Bronchial epithelial cell (primary cell): ENCODE measurements around the gene RSPH1. TPM values are rescaled to one million over a fixed set of nuclear protein-coding genes. Genes with fewer than 3 reads are reported as not detected.

ENCODE experiments used
- DNase-seq: peaks from one replicate; pipeline ENCODE4 v3.0.0-alpha.2; 2010; ENCODE audit warnings: low read depth
- FAIRE-seq: peaks from 2 replicates; lab custom pipeline; 2011; peaks lifted over from hg19 to GRCh38; lab: Jason Lieb, UNC
- H3K27me3 ChIP-seq: 2 replicates; pipeline ENCODE4 v1.5.1; 2011; ENCODE audit warnings: low read length; ENCODE audit not compliant: control insufficient read depth, insufficient read depth
- H3K36me3 ChIP-seq: 2 replicates; pipeline ENCODE4 v1.5.1; 2011; ENCODE audit warnings: low read length; ENCODE audit not compliant: control insufficient read depth, insufficient read depth
- H3K4me3 ChIP-seq: 2 replicates; pipeline ENCODE4 v1.5.1; 2011; ENCODE audit warnings: mild to moderate bottlenecking, low read depth, low read length, control low read depth
- CTCF ChIP-seq: IDR thresholded peaks from 2 replicates; pipeline ENCODE4 v1.5.1; 2011; ENCODE audit warnings: mild to moderate bottlenecking, moderate library complexity, low read length, control low read depth, inconsistent platforms; ENCODE audit not compliant: insufficient read depth, severe bottlenecking
- total RNA-seq: library from RNA; depleted of rRNA; stranded (reverse); fragments of >200 nt; gene quantifications from 2 replicates; pipeline ENCODE4 v1.2.1, GENCODE V29; 2014

The RSPH1 gene
- total RNA-seq, 1 donor from 2014 or later, result under 0.01 TPM

GRCh38 chr21:42465008-42465802 is 30.8 kb downstream of the RSPH1 start:
- no peaks in the 10 kb centered on the region for H3K36me3 ChIP-seq
- no peaks in the 10 kb centered on the region for H3K27me3 ChIP-seq
- FAIRE-seq (no peak), DNase-seq (peak; percentile 43)
- no peak for TF ChIP-seq CTCF
- no peak overlapping the region for H3K4me3 ChIP-seq

DNA sequence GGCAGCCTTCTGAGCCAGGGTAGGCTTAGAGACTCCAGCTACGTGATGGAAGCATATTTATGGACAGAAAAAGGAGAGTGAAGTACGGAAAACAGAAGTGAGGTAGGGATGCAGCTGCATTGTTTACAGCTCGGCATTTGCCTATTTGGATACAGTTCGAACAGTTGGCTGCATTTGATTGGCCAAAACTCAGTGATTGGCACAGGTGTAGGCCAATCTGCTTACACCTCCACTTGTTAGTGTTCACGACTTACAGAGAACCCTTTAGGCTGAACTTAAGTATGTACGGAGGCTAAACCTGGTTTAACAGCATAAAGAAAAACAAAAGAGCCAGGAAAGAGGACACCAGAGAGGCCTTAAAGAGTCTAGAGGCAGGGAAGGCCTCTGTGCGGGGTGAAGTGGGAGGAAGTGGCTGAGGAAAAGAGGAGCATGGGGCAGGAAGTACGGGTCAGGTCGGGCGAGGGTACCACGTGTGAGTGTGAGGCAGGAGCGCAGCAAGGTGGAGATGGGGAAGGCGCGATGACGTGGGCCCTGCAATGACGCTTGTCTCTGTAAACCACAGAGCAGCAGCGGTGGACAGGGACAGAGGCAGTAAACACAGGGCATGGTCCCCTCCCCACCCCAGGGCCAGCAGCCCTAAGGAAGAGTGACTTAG is 32.0 kb downstream of the RSPH1 start:
- peak; percentile 46 for DNase-seq
- no peak overlapping the region for H3K4me3 ChIP-seq
- no peaks in the 10 kb centered on the region for H3K36me3 ChIP-seq
- H3K27me3 ChIP-seq, result no peaks in the 10 kb centered on the region
- no peak for TF ChIP-seq CTCF
- FAIRE-seq, result no peak

GRCh38 chr21:42461881-42462877 is 33.8 kb downstream of the RSPH1 start:
- Histone ChIP-seq H3K4me3 (no peak overlapping the region), H3K36me3 (no peaks in the 10 kb centered on the region), H3K27me3 (no peaks in the 10 kb centered on the region)
- TF ChIP-seq CTCF, result no peak
- no peak for FAIRE-seq
- DNase-seq, result no peak

- no peaks in the 10 kb centered on the region for H3K27me3 ChIP-seq
- TF ChIP-seq CTCF, result no peak
- no peak overlapping the region for H3K4me3 ChIP-seq
- DNase-seq (no peak), FAIRE-seq (no peak)
- H3K36me3 ChIP-seq, result no peaks in the 10 kb centered on the region
These were observed 34.9 kb downstream of the RSPH1 start for GRCh38 chr21:42461185-42461520.

DNA sequence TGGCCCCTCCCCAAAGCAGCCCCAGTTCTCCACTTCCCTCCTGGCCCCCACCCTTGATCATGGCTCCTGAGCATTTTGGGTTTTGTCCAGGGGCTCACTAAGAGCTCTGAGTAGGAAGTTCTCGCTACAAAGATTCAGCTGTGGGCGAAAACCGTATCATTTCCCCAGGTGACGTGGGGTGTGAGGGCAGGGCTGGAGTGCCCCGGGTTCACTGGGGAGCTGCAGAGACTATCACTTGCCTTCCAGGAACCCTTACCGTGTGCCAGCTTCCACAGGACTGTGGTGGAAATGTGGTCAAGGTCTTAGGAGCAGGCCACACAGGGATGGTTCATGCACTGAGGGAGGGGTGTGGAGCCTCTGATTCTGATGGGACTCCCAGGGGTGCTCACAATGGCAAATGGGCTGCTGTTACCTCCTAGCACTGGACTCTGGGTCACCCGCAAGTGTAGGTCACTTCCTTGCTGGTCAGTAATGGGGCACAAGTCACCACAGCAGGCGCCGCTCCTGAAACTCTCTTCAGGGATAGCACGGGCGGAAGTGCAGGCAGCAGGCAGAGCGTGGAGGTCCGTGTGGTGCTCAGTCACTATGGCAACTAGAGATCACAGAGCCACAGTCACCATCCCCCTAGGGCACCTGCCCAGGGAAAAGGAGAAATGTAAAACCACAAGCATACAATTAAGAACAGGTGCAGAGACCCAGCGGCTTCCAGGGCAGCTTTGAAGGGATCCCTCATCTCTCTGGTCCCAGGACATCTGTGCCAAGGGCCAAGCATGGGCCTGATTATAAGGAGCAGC is 35.4 kb downstream of the RSPH1 start:
- no peak for TF ChIP-seq CTCF
- H3K4me3 ChIP-seq, result no peak overlapping the region
- DNase-seq, result no peak
- H3K36me3 ChIP-seq, result no peaks in the 10 kb centered on the region
- FAIRE-seq, result no peak
- no peaks in the 10 kb centered on the region for H3K27me3 ChIP-seq
